ENCODE results near the gene BMP7. TPM values are rescaled to one million over a fixed set of nuclear protein-coding genes. Genes with fewer than 3 reads are reported as not detected.

BMP7 gene
- total and polyA plus RNA-seq, 2 of the 8 experiments (the other 6 are each of a cell fraction or from before 2014, with no cell fraction given): 9.2 to 14.7 TPM

GRCh38 chr20:57218489-57218888 lies 48.0 kb downstream of the BMP7 start:
- Histone ChIP-seq H2BK15ac (ENCODE audit: low read length) (no peak overlapping the region), H2BK20ac (ENCODE audit: low read length) (no peak overlapping the region), H3K14ac (ENCODE audit: insufficient read length) (no peak overlapping the region), H2AFZ (ENCODE audit: low read length) (no peak overlapping the region), H4K5ac (ENCODE audit: insufficient read length, low read depth, low read length) (no peak overlapping the region), H3K4me2 (ENCODE audit: insufficient read depth in 1 of 2, low read depth in 2 of 2, low read length in 2 of 2) (no peak overlapping the region), H2AK5ac (ENCODE audit: low read depth, low read length) (no peak overlapping the region), H3K27ac (ENCODE audit: low read depth, low read length) (no peak overlapping the region), H2BK12ac (ENCODE audit: low read depth, low read length) (no peak overlapping the region), H3K79me2 (ENCODE audit: control insufficient read depth in 1 of 2, insufficient read depth in 2 of 2, low read length in 2 of 2) (no peaks in the 10 kb centered on the region), H3K36me3 (ENCODE audit: control insufficient read depth in 2 of 4, insufficient read depth in 4 of 4, low read length in 3 of 4) (peaks cover 0 to 7% (median 0%) of the 10 kb centered on the region in 4 experiments; a peak in 4 of 8 replicates), H3K9ac (replicated peaks in 1 of 4; ENCODE audit: extremely low read depth in 1 of 4, low read depth in 3 of 4, low read length in 3 of 4) (no peak overlapping the region), H3K4me1 (replicated peaks in 1 of 4; ENCODE audit: control insufficient read depth in 3 of 4, insufficient read depth in 4 of 4, low read length in 3 of 4) (no peaks in the 10 kb centered on the region), H4K8ac (ENCODE audit: extremely low read depth, insufficient read depth, low read length) (no peak overlapping the region), H3K4me3 (ENCODE audit: extremely low read depth in 1 of 4, insufficient read depth in 2 of 4, low read depth in 3 of 4, low read length in 4 of 4) (no peak overlapping the region), H2BK120ac (replicated peaks; ENCODE audit: low read depth, low read length) (no peak overlapping the region), H3K23me2 (ENCODE audit: low read depth, low read length) (peaks cover 9% of the 10 kb centered on the region; the same call in 1 of the 2 replicates), H2BK5ac (ENCODE audit: low read depth, low read length) (no peak overlapping the region), H3K27me3 (replicated peaks in 1 of 4; ENCODE audit: control insufficient read depth in 3 of 4, extremely low read depth in 1 of 4, insufficient read depth in 3 of 4, low read length in 3 of 4) (peaks cover 0 to 5% (median 1%) of the 10 kb centered on the region in 4 experiments; a peak in 2 of 7 replicates), H3K18ac (ENCODE audit: extremely low read depth, low read length) (no peak overlapping the region), H3K9me3 (ENCODE audit: insufficient read depth in 2 of 2, low read depth in 1 of 2, low read length in 1 of 2) (no peaks in the 10 kb centered on the region), H3K4ac (replicated peaks; ENCODE audit: insufficient read length, low read depth, low read length) (no peak overlapping the region), H3K23ac (ENCODE audit: insufficient read length) (no peak overlapping the region), H3K79me1 (ENCODE audit: low read depth, low read length) (no peaks in the 10 kb centered on the region), H4K20me1 (replicated peaks in 1 of 2; ENCODE audit: control insufficient read depth in 1 of 2, insufficient read depth in 2 of 2, low read length in 2 of 2) (no peaks in the 10 kb centered on the region), H4K91ac (replicated peaks; ENCODE audit: insufficient read length, low read length) (no peak overlapping the region), H3K56ac (replicated peaks; ENCODE audit: insufficient read length, low read depth, low read length) (no peak overlapping the region)
- DNase-seq (ENCODE audit: low read depth in 1 of 2, low spot score in 2 of 2) (no peak), FAIRE-seq (no peak)
- ChIA-PET CTCF (ENCODE audit: partially characterized antibody) (interaction anchor here (1.1 to 2.0 kb wide), 5 partner anchors 58 to 193 kb away, joined by 3 to 7 read pairs (median 3); partner anchors contain the start of gene SPO11), POLR2A (ENCODE audit: partially characterized antibody) (interaction anchor here (1.1 kb wide), 1 partner anchor 16 kb away, joined by 3 read pairs; no protein-coding TSS in a partner anchor)
- 87% methylated on average over 5 of the region's 5 CpGs; no CpG with 5 or more reads in 1 of the 2 experiments for WGBS, 2 experiments (ENCODE audit: extremely low coverage in 1 of 2, insufficient coverage in 1 of 2, insufficient read length in 1 of 2, insufficient replicate concordance in 2 of 2, low coverage in 1 of 2, low lambda C conversion rate in 2 of 2, missing lambda C conversion rate in 1 of 2)
- TF ChIP-seq KDM5A (IDR thresholded peaks at IDR 0.05; ENCODE audit: low read length) (no peak), YY1 (IDR thresholded peaks at IDR 0.05; ENCODE audit: low read depth, low read length) (no peak), CHD1 (IDR thresholded peaks at IDR 0.05; ENCODE audit: low read depth, low read length) (no peak), TAF7 (optimal IDR thresholded peaks at IDR 0.05; ENCODE audit: borderline replicate concordance, low read depth, low read length) (no peak), TAF1 (IDR thresholded peaks at IDR 0.05; ENCODE audit: low read depth, low read length) (no peak), SUZ12 (IDR thresholded peaks at IDR 0.05; ENCODE audit: low read length) (no peak), MAFK (IDR thresholded peaks at IDR 0.05; ENCODE audit: low read depth, low read length) (no peak), POU5F1 (IDR thresholded peaks at IDR 0.05; ENCODE audit: low read depth, low read length) (no peak), SRF (IDR thresholded peaks at IDR 0.05; ENCODE audit: low read depth, low read length) (no peak), USF2 (IDR thresholded peaks at IDR 0.05; ENCODE audit: low read length) (no peak), RXRA (IDR thresholded peaks at IDR 0.05; ENCODE audit: insufficient read depth, low read depth, low read length) (no peak), CBX8 (IDR thresholded peaks at IDR 0.05; ENCODE audit: borderline replicate concordance, low read depth, low read length) (no peak), SIX5 (IDR thresholded peaks at IDR 0.05; ENCODE audit: low read depth, low read length) (no peak), RAD21 (IDR thresholded peaks at IDR 0.05 in 1 of 2, conservative IDR thresholded peaks at IDR 0.05 in 1 of 2; ENCODE audit: low read depth in 2 of 2, low read length in 2 of 2) (no peak)

All from H1 (cell line).